HG03095 (cell line): ENCODE results near the gene SHC4.
"Not testable (repeated sequence)": the region's sequence is repeated elsewhere in the genome, so short reads cannot be mapped to it uniquely, and the experiment has no call there.

Source experiments
- ATAC-seq: cut with Tn5 transposase; IDR thresholded peaks from one replicate; pipeline ENCODE4 v1.9.1; 2021; ENCODE audit warnings: moderate library complexity; ENCODE audit not compliant: unreplicated experiment

The SHC4 gene

GRCh38 chr15:48928877-48929538 lies 34.7 kb downstream of the SHC4 start:
- ATAC-seq, result no peak

GRCh38 chr15:48925714-48926223 lies 38.0 kb downstream of the SHC4 start:
- no peak for ATAC-seq

GRCh38 chr15:48924528-48925393 lies 39.0 kb downstream of the SHC4 start:
- no peak for ATAC-seq

- no peak for ATAC-seq
Measured at GRCh38 chr15:48922046-48922445, 41.7 kb downstream of the SHC4 start.

- ATAC-seq, result no peak
Measured at GRCh38 chr15:48916721-48917120, 47.0 kb downstream of the SHC4 start.

- no peak for ATAC-seq
Measured at GRCh38 chr15:48915861-48916260, 47.9 kb downstream of the SHC4 start.

GRCh38 chr15:48914717-48915116 lies 49.0 kb downstream of the SHC4 start:
- ATAC-seq, result no peak

- ATAC-seq, result no peak
Measured at GRCh38 chr15:48913141-48913540, 50.6 kb downstream of the SHC4 start.

- ATAC-seq, result not testable (repeated sequence)
Measured at GRCh38 chr15:48910554-48910953, 53.2 kb downstream of the SHC4 start.

- not testable (repeated sequence) for ATAC-seq
Measured at GRCh38 chr15:48909313-48909712, 54.4 kb downstream of the SHC4 start.

GRCh38 chr15:48905847-48906246 lies 57.9 kb downstream of the SHC4 start:
- ATAC-seq, result no peak

GRCh38 chr15:48905216-48905615 lies 58.5 kb downstream of the SHC4 start:
- no peak for ATAC-seq

- ATAC-seq, result no peak
Measured at GRCh38 chr15:48904758-48905157, 59.0 kb downstream of the SHC4 start.

GRCh38 chr15:48899793-48900192 lies 63.9 kb downstream of the SHC4 start:
- ATAC-seq, result no peak

- ATAC-seq, result no peak
Measured at GRCh38 chr15:48898446-48898845, 65.3 kb downstream of the SHC4 start.

GRCh38 chr15:48898032-48898431 lies 65.7 kb downstream of the SHC4 start:
- ATAC-seq, result no peak

- no peak for ATAC-seq
Measured at GRCh38 chr15:48896869-48897814, 66.6 kb downstream of the SHC4 start.

GRCh38 chr15:48893311-48893710 lies 70.4 kb downstream of the SHC4 start:
- ATAC-seq, result no peak

GRCh38 chr15:48891232-48891765 lies 72.4 kb downstream of the SHC4 start:
- no peak for ATAC-seq

GRCh38 chr15:48890375-48890972 lies 73.2 kb downstream of the SHC4 start:
- ATAC-seq, result no peak
